Endothelial cell of umbilical vein (primary cell): ENCODE data around the gene SULT1A3.

Source experiments
- EZH2 ChIP-seq: IDR thresholded peaks from 2 replicates; pipeline ENCODE4 v1.6.1; 2012; ENCODE audit warnings: borderline replicate concordance, low read depth, mild to moderate bottlenecking, moderate library complexity, low read length, inconsistent platforms; ENCODE audit not compliant: severe bottlenecking
- GATA2 ChIP-seq: IDR thresholded peaks from 2 replicates; pipeline ENCODE4 v1.7.0; 2011; ENCODE audit warnings: low read depth, mild to moderate bottlenecking, moderate library complexity, mixed read lengths, low read length; ENCODE audit not compliant: insufficient read length, insufficient read depth
- JUN ChIP-seq: IDR thresholded peaks from 2 replicates; pipeline ENCODE4 v1.6.1; 2011; ENCODE audit warnings: borderline replicate concordance, low read depth; ENCODE audit not compliant: insufficient read length, insufficient read depth
- POLR2A ChIP-seq: IDR thresholded peaks from 2 replicates; pipeline ENCODE4 v1.6.1; 2012; ENCODE audit warnings: low read depth, mild to moderate bottlenecking, control low read depth, low read length
- POLR2AphosphoS5 ChIP-seq: IDR thresholded peaks from 2 replicates; pipeline ENCODE4 v1.6.1; 2012; ENCODE audit warnings: low read depth, mild to moderate bottlenecking, control low read depth, low read length, moderate library complexity; ENCODE audit not compliant: insufficient read depth
- TF ChIP-seq, protein P1 (sequence below), 2 donors: IDR thresholded peaks; 1 replicate in 1 of 2; 2 replicates in 1 of 2; pipeline ENCODE4 v1.5.1; 2011; ENCODE audit warnings: low read length in 2 of 2, mild to moderate bottlenecking in 2 of 2, moderate library complexity in 2 of 2, control low read depth in 1 of 2, inconsistent platforms in 1 of 2, low read depth in 1 of 2; ENCODE audit not compliant: insufficient read depth in 1 of 2; ENCODE audit errors: extremely low read depth in 1 of 2
- TF ChIP-seq, protein P2 (sequence below): IDR thresholded peaks from 2 replicates; pipeline ENCODE4 v1.6.1; 2011; ENCODE audit not compliant: insufficient read depth, insufficient read length

DNA sequence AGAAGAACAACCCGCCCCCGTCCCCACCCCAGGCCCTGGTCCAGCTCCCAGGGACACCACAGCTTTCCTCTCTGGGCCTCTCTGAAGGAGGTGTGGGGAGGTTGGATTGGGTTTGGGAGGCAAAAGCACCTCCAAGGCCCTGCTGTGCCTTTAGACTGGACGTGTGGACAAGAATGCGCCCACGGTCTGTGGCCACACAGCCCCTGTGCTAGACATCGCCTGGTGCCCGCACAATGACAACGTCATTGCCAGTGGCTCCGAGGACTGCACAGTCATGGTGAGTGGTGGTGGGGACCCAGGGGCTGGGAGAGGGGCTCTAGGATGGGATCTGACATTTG, 12.6 kb upstream of the SULT1A3 start:
- TF ChIP-seq, protein P1, sequence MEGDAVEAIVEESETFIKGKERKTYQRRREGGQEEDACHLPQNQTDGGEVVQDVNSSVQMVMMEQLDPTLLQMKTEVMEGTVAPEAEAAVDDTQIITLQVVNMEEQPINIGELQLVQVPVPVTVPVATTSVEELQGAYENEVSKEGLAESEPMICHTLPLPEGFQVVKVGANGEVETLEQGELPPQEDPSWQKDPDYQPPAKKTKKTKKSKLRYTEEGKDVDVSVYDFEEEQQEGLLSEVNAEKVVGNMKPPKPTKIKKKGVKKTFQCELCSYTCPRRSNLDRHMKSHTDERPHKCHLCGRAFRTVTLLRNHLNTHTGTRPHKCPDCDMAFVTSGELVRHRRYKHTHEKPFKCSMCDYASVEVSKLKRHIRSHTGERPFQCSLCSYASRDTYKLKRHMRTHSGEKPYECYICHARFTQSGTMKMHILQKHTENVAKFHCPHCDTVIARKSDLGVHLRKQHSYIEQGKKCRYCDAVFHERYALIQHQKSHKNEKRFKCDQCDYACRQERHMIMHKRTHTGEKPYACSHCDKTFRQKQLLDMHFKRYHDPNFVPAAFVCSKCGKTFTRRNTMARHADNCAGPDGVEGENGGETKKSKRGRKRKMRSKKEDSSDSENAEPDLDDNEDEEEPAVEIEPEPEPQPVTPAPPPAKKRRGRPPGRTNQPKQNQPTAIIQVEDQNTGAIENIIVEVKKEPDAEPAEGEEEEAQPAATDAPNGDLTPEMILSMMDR (IDR thresholded peaks at IDR 0.05; ENCODE audit: extremely low read depth in 1 of 2, insufficient read depth in 1 of 2, low read depth in 1 of 2, low read length in 2 of 2): no peak
- TF ChIP-seq, protein P2, sequence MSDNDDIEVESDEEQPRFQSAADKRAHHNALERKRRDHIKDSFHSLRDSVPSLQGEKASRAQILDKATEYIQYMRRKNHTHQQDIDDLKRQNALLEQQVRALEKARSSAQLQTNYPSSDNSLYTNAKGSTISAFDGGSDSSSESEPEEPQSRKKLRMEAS: no peak
- no peak for TF ChIP-seq POLR2A
- TF ChIP-seq EZH2: no peak
- no peak for TF ChIP-seq POLR2AphosphoS5
- no peak for TF ChIP-seq JUN
- no peak for TF ChIP-seq GATA2
